A549 (cell line): ENCODE data around the gene ST8SIA5.

Source experiments
- CHD2 ChIP-seq: fragments of 150-350 bp; IDR thresholded peaks from 2 replicates; pipeline ENCODE4 v1.6.1; 2014; ENCODE audit warnings: low read length; ENCODE audit not compliant: partially characterized antibody
- HOXA7 ChIP-seq: fragments of 250-450 bp; sonication (Bioruptor Pico); IDR thresholded peaks from 2 replicates; pipeline ENCODE4 v1.5.0; 2020; ENCODE audit warnings: mild to moderate bottlenecking, moderate library complexity
- POLR2A ChIP-seq: IDR thresholded peaks from 2 replicates; pipeline ENCODE4 v1.6.1; 2012; ENCODE audit warnings: mild to moderate bottlenecking, low read length

DNA sequence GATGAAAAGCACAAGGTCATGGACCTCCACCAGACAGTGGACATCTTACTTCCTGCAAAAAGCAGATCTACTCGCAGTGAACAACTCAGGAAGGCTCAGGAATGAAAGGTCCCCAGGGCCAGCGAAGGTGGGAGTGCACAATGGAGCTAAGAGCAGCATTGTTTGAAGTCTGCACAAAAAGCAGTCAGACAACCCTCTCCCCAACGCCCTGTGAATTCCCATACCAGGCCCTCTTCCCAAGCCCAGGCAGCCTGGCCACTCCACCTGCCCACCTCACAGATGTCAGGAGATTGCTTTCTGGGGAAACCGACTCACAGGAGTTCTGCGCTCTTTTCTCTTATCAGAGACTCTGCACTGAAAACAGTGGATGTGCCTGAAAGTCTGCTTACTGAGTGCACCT is 34.8 kb downstream of the ST8SIA5 start:
- no peak for TF ChIP-seq CHD2
- TF ChIP-seq POLR2A = no peak
- TF ChIP-seq HOXA7 (CRISPR knock-in tag) = no peak
